ENCODE measurements around the gene CLSTN3.
A peak's percentile ranks its signal among the peaks of the same experiment; 100 is the strongest.

Gene CLSTN3

DNA sequence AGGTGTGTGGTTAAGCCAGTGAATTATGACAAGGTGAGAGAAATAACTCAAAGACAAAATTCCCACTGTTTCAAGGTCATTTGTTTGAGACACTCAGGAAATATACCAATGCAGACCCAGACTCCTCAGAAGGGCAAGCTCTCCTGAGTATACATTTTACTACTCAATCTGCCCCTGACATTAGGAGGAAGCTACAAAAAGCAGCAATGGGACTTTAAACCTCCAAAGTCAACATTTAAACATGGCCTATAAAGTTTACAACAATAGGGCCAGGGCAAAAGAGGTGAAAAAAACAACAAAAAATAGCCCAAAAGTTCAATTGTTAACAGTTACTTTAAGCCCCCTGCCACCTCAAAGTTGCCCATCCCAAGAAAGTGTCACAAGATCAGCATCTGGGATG is 39.8 kb downstream of the CLSTN3 start:
- no peaks in the 10 kb centered on the region for H3K4me1 ChIP-seq (ENCODE audit: control insufficient read depth, insufficient read depth, low read length)
- no peaks in the 10 kb centered on the region for H3K36me3 ChIP-seq (ENCODE audit: control insufficient read depth in 2 of 2, insufficient read depth in 1 of 2, low read length in 2 of 2)
- POLR2A ChIA-PET = no interaction called here
- CTCF ChIA-PET = interaction anchor here (0.8 to 1.7 kb wide), 2 partner anchors 8 to 12 kb away, joined by 3 to 7 read pairs; no protein-coding TSS in a partner anchor
- no peak overlapping the region for H3K27ac ChIP-seq (ENCODE audit: extremely low read depth, low read depth, low read length)
- H3K4me3 ChIP-seq (ENCODE audit: low read depth, low read length) = no peak overlapping the region
- TF ChIP-seq ZNF426 (tag by site-specific recombination; IDR thresholded peaks at IDR 0.05) (no peak), REST (tag by site-specific recombination; IDR thresholded peaks at IDR 0.05) (no peak), ZNF530 (tag by site-specific recombination; IDR thresholded peaks at IDR 0.05; ENCODE audit: low read depth) (no peak), ZNF544 (tag by site-specific recombination; IDR thresholded peaks at IDR 0.05) (no peak), SP7 (tag by site-specific recombination; IDR thresholded peaks at IDR 0.05) (no peak), SCRT1 (tag by site-specific recombination; IDR thresholded peaks at IDR 0.05; ENCODE audit: borderline replicate concordance) (no peak), PATZ1 (tag by site-specific recombination; IDR thresholded peaks at IDR 0.05) (no peak), ZNF76 (tag by site-specific recombination; IDR thresholded peaks at IDR 0.05; ENCODE audit: borderline replicate concordance, low read depth) (no peak), ZNF629 (tag by site-specific recombination; IDR thresholded peaks at IDR 0.05) (no peak)
- H3K9me3 ChIP-seq (ENCODE audit: control insufficient read depth, insufficient read depth, low read depth, low read length) = no peaks in the 10 kb centered on the region

- no peaks in the 10 kb centered on the region for H3K9me3 ChIP-seq (ENCODE audit: control insufficient read depth, insufficient read depth, low read depth, low read length)
- ChIA-PET POLR2A (no interaction called here), CTCF (interaction anchor here (1.8 kb wide), 1 partner anchor 17 kb away, joined by 4 read pairs; the partner anchor contains the start of gene PEX5)
- H3K27ac ChIP-seq (ENCODE audit: extremely low read depth, low read depth, low read length) = no peak overlapping the region
- H3K36me3 ChIP-seq (ENCODE audit: control insufficient read depth in 2 of 2, insufficient read depth in 1 of 2, low read length in 2 of 2) = no peaks in the 10 kb centered on the region
- H3K4me3 ChIP-seq (ENCODE audit: low read depth, low read length) = no peak overlapping the region
- no peaks in the 10 kb centered on the region for H3K4me1 ChIP-seq (ENCODE audit: control insufficient read depth, insufficient read depth, low read length)
- TF ChIP-seq ZNF214 (tag by site-specific recombination; IDR thresholded peaks at IDR 0.05; ENCODE audit: borderline replicate concordance) (no peak), ZNF514 (tag by site-specific recombination; IDR thresholded peaks at IDR 0.05) (no peak), ZNF548 (tag by site-specific recombination; IDR thresholded peaks at IDR 0.05) (no peak), ZNF324 (tag by site-specific recombination; IDR thresholded peaks at IDR 0.05) (no peak), ZNF248 (tag by site-specific recombination; IDR thresholded peaks at IDR 0.05) (no peak), ZNF521 (tag by site-specific recombination; IDR thresholded peaks at IDR 0.05) (no peak), ZNF423 (tag by site-specific recombination; IDR thresholded peaks at IDR 0.05) (no peak), ZNF121 (tag by site-specific recombination; IDR thresholded peaks at IDR 0.05) (no peak), ZNF624 (tag by site-specific recombination; IDR thresholded peaks at IDR 0.05) (no peak), ZNF670 (tag by site-specific recombination; IDR thresholded peaks at IDR 0.05; ENCODE audit: low read depth) (no peak), ZSCAN30 (tag by site-specific recombination; IDR thresholded peaks at IDR 0.05) (no peak), ZNF311 (tag by site-specific recombination; IDR thresholded peaks at IDR 0.05; ENCODE audit: borderline replicate concordance) (no peak), ZNF626 (tag by site-specific recombination; IDR thresholded peaks at IDR 0.05) (peak; percentile 52; the same call in 1 of the 2 replicates), ZNF37A (tag by site-specific recombination; IDR thresholded peaks at IDR 0.05) (no peak), PATZ1 (tag by site-specific recombination; IDR thresholded peaks at IDR 0.05) (no peak), ZNF677 (tag by site-specific recombination; IDR thresholded peaks at IDR 0.05) (no peak), ZNF433 (tag by site-specific recombination; IDR thresholded peaks at IDR 0.05; ENCODE audit: low read depth) (no peak), MZF1 (tag by site-specific recombination; IDR thresholded peaks at IDR 0.05; ENCODE audit: borderline replicate concordance) (peak; percentile 83; the same call in 1 of the 2 replicates)
- TF ChIP-seq, protein P1, sequence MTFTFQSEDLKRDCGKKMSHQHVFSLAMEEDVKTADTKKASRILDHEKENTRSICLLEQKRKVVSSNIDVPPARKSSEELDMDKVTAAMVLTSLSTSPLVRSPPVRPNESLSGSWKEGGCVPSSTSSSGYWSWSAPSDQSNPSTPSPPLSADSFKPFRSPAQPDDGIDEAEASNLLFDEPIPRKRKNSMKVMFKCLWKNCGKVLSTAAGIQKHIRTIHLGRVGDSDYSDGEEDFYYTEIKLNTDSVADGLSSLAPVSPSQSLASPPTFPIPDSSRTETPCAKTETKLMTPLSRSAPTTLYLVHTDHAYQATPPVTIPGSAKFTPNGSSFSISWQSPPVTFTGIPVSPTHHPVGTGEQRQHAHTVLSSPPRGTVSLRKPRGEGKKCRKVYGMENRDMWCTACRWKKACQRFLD (tag by site-specific recombination; IDR thresholded peaks at IDR 0.05) = no peak
Measured at GRCh38 chr12:7171854-7172253, 41.7 kb downstream of the CLSTN3 start.

Data from HEK293 (cell line).